Transverse colon (tissue), 4 donors: ENCODE results near the gene HS2ST1. TPM values are rescaled to one million over a fixed set of nuclear protein-coding genes. Genes with fewer than 3 reads are reported as not detected.

Experiments used
- DNase-seq: peaks from one replicate; pipeline ENCODE4 v3.0.0-alpha.2; 2019
- H3K27ac ChIP-seq, 4 donors: fragments of 200-600 bp; sonication (generic); 2 replicates each; pipeline ENCODE4 v1.5.1; 2016 to 2018; ENCODE audit warnings: inconsistent platforms in 4 of 4
- H3K27me3 ChIP-seq: fragments of 200-600 bp; sonication (generic); 2 replicates; pipeline ENCODE4 v1.5.1; 2017; ENCODE audit warnings: inconsistent platforms
- H3K36me3 ChIP-seq, 4 donors: fragments of 200-600 bp; sonication (generic); 2 replicates each; pipeline ENCODE4 v1.5.1; 2017 to 2019; ENCODE audit warnings: inconsistent platforms in 4 of 4
- H3K4me1 ChIP-seq, 4 donors: fragments of 200-600 bp; sonication (generic); 2 replicates each; pipeline ENCODE4 v1.5.1; 2017 to 2020; ENCODE audit warnings: inconsistent platforms in 4 of 4
- H3K4me3 ChIP-seq, 4 donors: fragments of 200-600 bp; sonication (generic); 1 replicate in 1 of 4; 2 replicates in 3 of 4; pipeline versions ENCODE4 v1.5.1 to v1.6.1; 2017 to 2019; ENCODE audit warnings: inconsistent platforms in 4 of 4
- H3K9me3 ChIP-seq, 2 donors: fragments of 200-600 bp; sonication (generic); 2 replicates each; pipeline ENCODE4 v1.5.1; 2017 to 2019; ENCODE audit warnings: inconsistent platforms in 2 of 2
- EP300 ChIP-seq: sonication (generic); formaldehyde crosslinking; IDR thresholded peaks from one replicate; pipeline ENCODE4 v1.6.1; 2017; ENCODE audit warnings: antibody characterized with exemption, low read depth
- POLR2A ChIP-seq: fragments of 450-650 bp; IDR thresholded peaks from one replicate; pipeline ENCODE4 v1.6.1; 2016; ENCODE audit warnings: antibody characterized with exemption, mild to moderate bottlenecking, moderate library complexity
- POLR2AphosphoS5 ChIP-seq, 3 donors: sonication (generic); formaldehyde crosslinking; IDR thresholded peaks; one replicate each; pipeline ENCODE4 v1.6.1; 2016; ENCODE audit warnings: antibody characterized with exemption in 3 of 3
- WGBS, 2 donors: methylation state at CpG; one replicate each; pipeline ENCODE4 v1.1.5; 2018; ENCODE audit warnings: low coverage in 1 of 2; 5-methylcytosine and 5-hydroxymethylcytosine counted together
- in situ Hi-C, 4 donors: fragments of 200-750 bp; cut with MboI; loops; one replicate each; pipeline versions ENCODE4 v1.15.0 to v1.15.1; 2017; ENCODE audit warnings: low sequenced_read_pairs in 3 of 4, low pct_ligation_motif_present in 1 of 4, low pct_unique_long_range_greater_than_20kb in 1 of 4
- intact Hi-C: fragments of 100-400 bp; cut with DNase I; formaldehyde crosslinking; loops from one replicate; pipeline ENCODE4 v1.15.1; 2023; ENCODE audit warnings: low total_unique reads
- total RNA-seq, 4 donors: library from RNA; depleted of rRNA; stranded (reverse); fragments of >200 nt; gene quantifications; one replicate each; pipeline ENCODE4 v1.1.0, GENCODE V29; 2016
- TF ChIP-seq, protein P1 (sequence below), 5 experiments: fragments of 200-600 bp in 3 of 5; fragments of 450-650 bp in 2 of 5; sonication (generic) in 3 of 5; IDR thresholded peaks; 1 replicate in 2 of 5; 2 replicates in 3 of 5; pipeline ENCODE4 v1.5.1; 2016 to 2017; ENCODE audit warnings: antibody characterized with exemption in 5 of 5, inconsistent platforms in 3 of 5, mild to moderate bottlenecking in 2 of 5, moderate library complexity in 1 of 5

Gene HS2ST1
- total RNA-seq, 4 donors from 2014 or later: 1.9 to 17.1 (median 9.9) TPM

DNA sequence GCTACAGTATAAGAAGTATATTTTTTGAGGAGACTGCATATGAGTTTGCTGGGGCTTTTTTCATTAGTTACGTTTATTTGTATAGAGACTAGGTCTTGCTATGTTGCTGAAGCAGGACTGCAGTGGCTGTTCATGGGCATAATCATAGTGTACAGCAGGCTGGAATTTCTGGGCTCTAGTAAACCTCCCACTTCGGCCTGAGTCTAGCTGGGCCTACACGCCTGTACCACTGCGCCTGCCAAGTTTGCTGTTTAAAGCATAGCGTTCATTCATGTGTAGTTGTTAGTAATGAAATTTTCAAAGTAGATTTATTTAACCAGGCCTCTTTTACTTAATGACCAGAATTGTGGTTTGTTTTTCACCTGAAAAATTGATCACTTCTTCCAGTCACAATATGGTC is 33.8 kb downstream of the HS2ST1 start:
- no peaks in the 10 kb centered on the region for H3K4me1 ChIP-seq
- no peak for DNase-seq
- no peak overlapping the region for H3K27ac ChIP-seq
- no peaks in the 10 kb centered on the region for H3K9me3 ChIP-seq
- no peaks in the 10 kb centered on the region for H3K27me3 ChIP-seq
- intact Hi-C loops (no loop called here), in situ Hi-C loops (no loop called here)
- no peaks in the 10 kb centered on the region for H3K36me3 ChIP-seq
- no peak overlapping the region for H3K4me3 ChIP-seq
- WGBS, 2 donors: 89 to 100% methylated on average over 3 to 5 of the region's 5 CpGs
- TF ChIP-seq POLR2A (no peak), POLR2AphosphoS5 (IDR thresholded peaks at IDR 0.05) (no peak), EP300 (no peak)
- TF ChIP-seq, protein P1, sequence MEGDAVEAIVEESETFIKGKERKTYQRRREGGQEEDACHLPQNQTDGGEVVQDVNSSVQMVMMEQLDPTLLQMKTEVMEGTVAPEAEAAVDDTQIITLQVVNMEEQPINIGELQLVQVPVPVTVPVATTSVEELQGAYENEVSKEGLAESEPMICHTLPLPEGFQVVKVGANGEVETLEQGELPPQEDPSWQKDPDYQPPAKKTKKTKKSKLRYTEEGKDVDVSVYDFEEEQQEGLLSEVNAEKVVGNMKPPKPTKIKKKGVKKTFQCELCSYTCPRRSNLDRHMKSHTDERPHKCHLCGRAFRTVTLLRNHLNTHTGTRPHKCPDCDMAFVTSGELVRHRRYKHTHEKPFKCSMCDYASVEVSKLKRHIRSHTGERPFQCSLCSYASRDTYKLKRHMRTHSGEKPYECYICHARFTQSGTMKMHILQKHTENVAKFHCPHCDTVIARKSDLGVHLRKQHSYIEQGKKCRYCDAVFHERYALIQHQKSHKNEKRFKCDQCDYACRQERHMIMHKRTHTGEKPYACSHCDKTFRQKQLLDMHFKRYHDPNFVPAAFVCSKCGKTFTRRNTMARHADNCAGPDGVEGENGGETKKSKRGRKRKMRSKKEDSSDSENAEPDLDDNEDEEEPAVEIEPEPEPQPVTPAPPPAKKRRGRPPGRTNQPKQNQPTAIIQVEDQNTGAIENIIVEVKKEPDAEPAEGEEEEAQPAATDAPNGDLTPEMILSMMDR (IDR thresholded peaks at IDR 0.05): no peak

DNA sequence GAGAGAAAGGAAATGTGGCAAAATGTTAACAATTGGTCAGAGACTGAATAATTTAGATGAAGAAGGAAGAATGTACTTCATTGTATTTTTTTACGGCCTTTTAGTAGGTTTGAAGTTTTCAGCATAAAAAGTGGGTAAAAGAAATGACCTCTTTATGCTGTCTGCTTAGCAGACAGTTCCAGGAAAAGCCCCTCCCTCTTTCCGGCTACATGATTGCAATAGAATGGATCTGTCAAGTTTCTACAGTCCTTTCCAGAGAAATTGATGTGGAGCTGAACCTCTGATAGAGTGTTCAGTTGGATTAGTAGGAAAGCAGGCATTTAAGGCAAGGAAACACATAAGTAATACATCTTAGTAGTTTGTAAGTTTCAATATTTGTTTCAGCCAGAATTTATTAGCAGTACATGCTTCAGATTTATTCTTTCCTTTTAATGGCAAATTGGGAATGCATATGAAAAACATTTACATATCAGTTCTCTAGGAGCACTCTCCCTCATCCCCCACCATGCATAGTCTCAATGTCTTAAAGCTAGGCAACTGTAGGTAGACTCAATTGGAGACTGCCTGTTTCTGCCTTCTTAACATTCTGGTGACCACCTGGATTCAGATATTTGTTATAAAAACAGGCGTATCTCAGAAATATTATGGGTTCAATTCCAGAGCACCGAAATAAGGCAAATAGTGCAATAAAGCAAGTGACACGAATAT is 36.4 kb downstream of the HS2ST1 start:
- no peaks in the 10 kb centered on the region for H3K4me1 ChIP-seq
- TF ChIP-seq, protein P1 (IDR thresholded peaks at IDR 0.05): no peak
- TF ChIP-seq EP300 (no peak), POLR2A (no peak), POLR2AphosphoS5 (IDR thresholded peaks at IDR 0.05) (no peak)
- H3K36me3 ChIP-seq: no peaks in the 10 kb centered on the region
- no peaks in the 10 kb centered on the region for H3K27me3 ChIP-seq
- no peaks in the 10 kb centered on the region for H3K9me3 ChIP-seq
- intact Hi-C loops (loop anchor here (10.0 kb wide), 1 partner anchor 116 kb away; no protein-coding TSS in a partner anchor), in situ Hi-C loops (loop anchor here in 3 of 4 donors (10.0 to 25.0 kb wide), 2 partner anchors 106 to 114 kb away; no protein-coding TSS in a partner anchor)
- DNase-seq: no peak
- H3K4me3 ChIP-seq: no peak overlapping the region
- no peak overlapping the region for H3K27ac ChIP-seq
- 72 to 80% methylated on average over 5 of the region's 5 CpGs for WGBS, 2 donors

DNA sequence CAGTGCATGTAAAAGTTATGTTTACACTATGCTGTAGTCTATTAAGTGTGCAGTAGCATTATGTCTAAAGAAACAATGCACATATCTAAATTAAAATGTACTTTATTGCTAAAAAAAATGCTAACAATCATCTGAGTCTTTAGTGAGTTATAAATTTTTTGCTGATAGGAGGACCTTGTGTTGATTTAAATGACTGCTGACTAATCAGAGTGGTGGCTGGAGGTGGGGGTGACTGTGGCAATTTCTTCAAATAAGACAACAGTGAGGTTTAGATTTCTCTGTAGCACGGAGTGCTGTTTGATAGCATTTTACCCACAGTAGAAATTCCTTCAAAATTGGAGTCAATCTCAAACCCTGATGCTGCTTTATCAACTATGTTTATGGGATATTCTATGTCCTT is 37.0 kb downstream of the HS2ST1 start:
- in situ Hi-C loops (loop anchor here in 3 of 4 donors (10.0 to 25.0 kb wide), 2 partner anchors 107 to 114 kb away; no protein-coding TSS in a partner anchor), intact Hi-C loops (loop anchor here (10.0 kb wide), 1 partner anchor 117 kb away; no protein-coding TSS in a partner anchor)
- WGBS, 2 donors: 77 to 100% methylated on average over 1 of the region's 1 CpG
- no peaks in the 10 kb centered on the region for H3K36me3 ChIP-seq
- no peak for TF ChIP-seq EP300
- TF ChIP-seq, protein P1 (IDR thresholded peaks at IDR 0.05): no peak
- no peak for TF ChIP-seq POLR2AphosphoS5 (IDR thresholded peaks at IDR 0.05)
- no peak for TF ChIP-seq POLR2A
- no peak overlapping the region for H3K4me3 ChIP-seq
- H3K9me3 ChIP-seq: no peaks in the 10 kb centered on the region
- no peaks in the 10 kb centered on the region for H3K4me1 ChIP-seq
- no peak overlapping the region for H3K27ac ChIP-seq
- DNase-seq: no peak
- no peaks in the 10 kb centered on the region for H3K27me3 ChIP-seq

DNA sequence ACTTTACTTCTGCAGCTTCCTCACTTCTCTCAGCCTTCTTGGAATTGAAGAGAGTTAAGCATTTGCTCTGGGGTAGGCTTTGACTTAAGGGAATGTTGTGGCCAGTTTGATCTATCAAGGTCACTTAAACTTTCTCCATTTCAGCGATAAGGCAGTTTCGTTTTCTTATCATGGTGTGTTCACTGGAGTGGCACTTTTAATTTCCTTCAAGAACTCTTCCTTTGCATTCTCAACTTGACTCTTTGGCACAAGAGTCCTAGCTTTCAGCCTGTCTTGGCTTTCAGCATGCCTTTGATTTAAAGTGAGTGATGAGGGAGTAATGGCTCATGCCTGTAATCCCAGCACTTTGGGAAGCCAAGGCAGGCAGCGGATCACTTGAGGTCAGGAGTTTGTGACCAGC is 38.7 kb downstream of the HS2ST1 start:
- no peak for DNase-seq
- H3K4me3 ChIP-seq: no peak overlapping the region
- peaks cover 0 to 6% (median 0%) of the 10 kb centered on the region in 4 donors for H3K4me1 ChIP-seq
- WGBS, 2 donors: 86 to 88% methylated on average over 2 to 3 of the region's 3 CpGs
- no peaks in the 10 kb centered on the region for H3K36me3 ChIP-seq
- no peaks in the 10 kb centered on the region for H3K27me3 ChIP-seq
- in situ Hi-C loops (loop anchor here in 3 of 4 donors (10.0 to 25.0 kb wide), 2 partner anchors 108 to 116 kb away; no protein-coding TSS in a partner anchor), intact Hi-C loops (loop anchor here (10.0 kb wide), 1 partner anchor 118 kb away; no protein-coding TSS in a partner anchor)
- H3K9me3 ChIP-seq: no peaks in the 10 kb centered on the region
- TF ChIP-seq POLR2AphosphoS5 (IDR thresholded peaks at IDR 0.05) (no peak), EP300 (no peak), POLR2A (no peak)
- TF ChIP-seq, protein P1 (IDR thresholded peaks at IDR 0.05): no peak
- no peak overlapping the region for H3K27ac ChIP-seq
